ENCODE data around the gene CHSY3. TPM values are rescaled to one million over a fixed set of nuclear protein-coding genes. Genes with fewer than 3 reads are reported as not detected.

Gene CHSY3
- total RNA-seq: 2.6 and 6.5 TPM in 2 replicates

GRCh38 chr5:129904102-129904666 is at the start of gene CHSY3:
Gene CHSY3, plus strand, starts transcription at chr5:129904465.

Other genes starting within 250 kb of the CHSY3 start
- gene MINAR2, start 156.4 kb upstream of the CHSY3 start, total RNA-seq: not detected in 2 replicates